ENCODE results near the gene LMF2. TPM values are rescaled to one million over a fixed set of nuclear protein-coding genes. Genes with fewer than 3 reads are reported as not detected.

Gene LMF2
- total RNA-seq, 3 donors from 2014 or later: 35.7 to 54.9 (median 39.5) TPM

DNA sequence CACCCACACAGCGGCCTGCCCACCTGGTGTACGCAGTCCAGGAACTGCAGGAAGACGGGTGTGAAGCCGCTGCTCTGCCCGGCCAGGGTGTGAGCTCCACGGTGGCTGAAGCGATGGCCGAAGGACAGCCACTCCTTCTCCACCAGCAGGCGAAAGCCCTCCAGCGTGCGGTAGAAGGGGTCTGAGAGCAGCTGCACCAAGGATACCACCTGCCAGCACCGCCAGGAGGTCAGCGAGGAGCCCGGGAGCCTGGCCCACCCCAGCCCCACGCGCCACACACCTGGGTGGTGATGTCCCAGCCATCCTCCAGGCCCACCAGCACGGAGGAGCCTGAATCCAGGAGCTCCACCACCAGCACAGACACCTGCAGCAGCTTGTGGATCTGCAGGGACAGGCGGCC is 52.3 kb downstream of the LMF2 start:
- peaks cover 14% of the 10 kb centered on the region for H3K36me3 ChIP-seq
- intact Hi-C loops (cut with DNase I; ENCODE audit: low total_unique reads): no loop called here
- no peak for TF ChIP-seq POLR2AphosphoS5 (IDR thresholded peaks at IDR 0.05)
- TF ChIP-seq, protein P1, sequence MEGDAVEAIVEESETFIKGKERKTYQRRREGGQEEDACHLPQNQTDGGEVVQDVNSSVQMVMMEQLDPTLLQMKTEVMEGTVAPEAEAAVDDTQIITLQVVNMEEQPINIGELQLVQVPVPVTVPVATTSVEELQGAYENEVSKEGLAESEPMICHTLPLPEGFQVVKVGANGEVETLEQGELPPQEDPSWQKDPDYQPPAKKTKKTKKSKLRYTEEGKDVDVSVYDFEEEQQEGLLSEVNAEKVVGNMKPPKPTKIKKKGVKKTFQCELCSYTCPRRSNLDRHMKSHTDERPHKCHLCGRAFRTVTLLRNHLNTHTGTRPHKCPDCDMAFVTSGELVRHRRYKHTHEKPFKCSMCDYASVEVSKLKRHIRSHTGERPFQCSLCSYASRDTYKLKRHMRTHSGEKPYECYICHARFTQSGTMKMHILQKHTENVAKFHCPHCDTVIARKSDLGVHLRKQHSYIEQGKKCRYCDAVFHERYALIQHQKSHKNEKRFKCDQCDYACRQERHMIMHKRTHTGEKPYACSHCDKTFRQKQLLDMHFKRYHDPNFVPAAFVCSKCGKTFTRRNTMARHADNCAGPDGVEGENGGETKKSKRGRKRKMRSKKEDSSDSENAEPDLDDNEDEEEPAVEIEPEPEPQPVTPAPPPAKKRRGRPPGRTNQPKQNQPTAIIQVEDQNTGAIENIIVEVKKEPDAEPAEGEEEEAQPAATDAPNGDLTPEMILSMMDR (IDR thresholded peaks at IDR 0.05): no peak

DNA sequence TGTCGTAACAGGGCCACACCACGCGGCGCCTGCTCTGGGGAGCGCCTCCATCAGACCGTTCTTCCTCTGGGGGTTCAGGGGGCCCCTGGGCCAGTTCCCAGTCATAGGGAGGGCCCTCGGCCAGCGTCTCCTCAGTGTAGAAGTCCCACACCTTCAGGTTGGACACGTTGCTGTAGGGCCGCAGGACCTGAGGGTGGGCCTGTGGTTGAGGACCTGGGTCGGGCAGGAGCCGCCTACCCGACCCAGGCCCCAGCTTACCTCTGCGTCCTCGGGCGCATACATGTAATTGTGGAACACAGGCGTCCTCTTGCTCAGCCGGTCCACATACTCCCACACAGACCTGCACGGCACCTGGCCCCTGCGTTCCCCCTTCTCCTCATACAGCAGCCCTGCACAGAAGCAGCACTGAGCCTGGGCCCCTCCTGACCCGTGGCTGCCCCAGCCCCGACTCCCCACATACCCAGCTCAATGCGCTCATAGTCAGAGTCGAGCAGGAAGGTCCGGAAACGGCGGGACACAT is 52.9 kb downstream of the LMF2 start:
- no peak overlapping the region for H3K27ac ChIP-seq
- no peak for DNase-seq (ENCODE audit: low spot score in 2 of 2)
- H3K27me3 ChIP-seq: no peaks in the 10 kb centered on the region
- H3K4me3 ChIP-seq: no peak overlapping the region
- intact Hi-C loops (cut with DNase I; ENCODE audit: low total_unique reads): no loop called here
- H3K4me1 ChIP-seq: no peaks in the 10 kb centered on the region
- TF ChIP-seq, protein P1 (IDR thresholded peaks at IDR 0.05): no peak
- TF ChIP-seq POLR2A (IDR thresholded peaks at IDR 0.05) (no peak), POLR2AphosphoS5 (IDR thresholded peaks at IDR 0.05) (no peak)
- H3K9me3 ChIP-seq: no peaks in the 10 kb centered on the region
- peaks cover 9% of the 10 kb centered on the region for H3K36me3 ChIP-seq

More for the DNA sequence above, 52.3 kb downstream of the LMF2 start:
- Histone ChIP-seq H3K4me1 (no peaks in the 10 kb centered on the region), H3K27ac (no peak overlapping the region), H3K9me3 (no peaks in the 10 kb centered on the region), H3K4me3 (no peak overlapping the region), H3K27me3 (no peaks in the 10 kb centered on the region)
- no peak for DNase-seq (ENCODE audit: low spot score in 2 of 2)

Other genes with a start within 250 kb of the LMF2 start
- gene MAPK12, start 246.0 kb downstream of the LMF2 start, total RNA-seq: 1 to 10 TPM; 3.8 to 9.8 (median 5.3) TPM
- 10 to 100 TPM in 2 of 3 donors, 1 to 10 TPM in 1; 5.7 to 16.5 (median 13.4) TPM for gene MAPK11, start 237.3 kb downstream of the LMF2 start, total RNA-seq
- 100 to 1,000 TPM in 2 of 3 donors, 10 to 100 TPM in 1; 79.0 to 137 (median 122) TPM for gene PLXNB2, start 200.1 kb downstream of the LMF2 start, total RNA-seq
- gene DENND6B, start 180.7 kb downstream of the LMF2 start, total RNA-seq: 1 to 10 TPM; 1.8 to 6.9 (median 5.4) TPM
- 10 to 100 TPM; 48.3 to 54.1 (median 49.5) TPM for gene PPP6R2, start 164.4 kb downstream of the LMF2 start, total RNA-seq
- gene SBF1, start 32.7 kb downstream of the LMF2 start, total RNA-seq: 10 to 100 TPM; 30.6 to 33.1 (median 30.6) TPM
- gene ADM2, start 26.2 kb downstream of the LMF2 start, total RNA-seq: under 1 TPM in 2 of 3 donors, not detected in 1; 0.59 to 0.98 TPM
- gene MIOX, start 20.8 kb downstream of the LMF2 start, total RNA-seq: not detected
- 10 to 100 TPM; 25.9 to 48.2 (median 43.0) TPM for gene NCAPH2, start 522 bp upstream of the LMF2 start, total RNA-seq
- 1 to 10 TPM; 1.9 to 6.6 (median 4.3) TPM for gene SCO2, start 17.9 kb upstream of the LMF2 start, total RNA-seq
- 100 to 1,000 TPM in 1 of 3 donors, 10 to 100 TPM in 2; 44.6 to 115 (median 82.9) TPM for gene TYMP, start 22.3 kb upstream of the LMF2 start, total RNA-seq
- gene KLHDC7B, start 38.2 kb upstream of the LMF2 start, total RNA-seq: under 1 TPM; 0.16 to 0.33 (median 0.29) TPM
- gene SYCE3, start 55.2 kb upstream of the LMF2 start, total RNA-seq: not detected
- 10 to 100 TPM; 13.6 to 40.0 (median 39.4) TPM for gene CPT1B, start 70.7 kb upstream of the LMF2 start, total RNA-seq
- 10 to 100 TPM; 53.9 to 77.6 (median 71.4) TPM for gene CHKB, start 75.1 kb upstream of the LMF2 start, total RNA-seq
- gene MAPK8IP2, start 93.1 kb upstream of the LMF2 start, total RNA-seq: 1 to 10 TPM; 1.9 to 2.2 (median 2.0) TPM
- 10 to 100 TPM; 23.8 to 39.0 (median 36.3) TPM for gene ARSA, start 120.5 kb upstream of the LMF2 start, total RNA-seq
- 10 to 100 TPM in 1 of 3 donors, 1 to 10 TPM in 2; 4.8 to 28.8 (median 5.9) TPM for gene SHANK3, start 165.1 kb upstream of the LMF2 start, total RNA-seq
- gene ACR, start 230.5 kb upstream of the LMF2 start, total RNA-seq: under 1 TPM in 2 of 3 donors, not detected in 1; 0.44 to 0.80 TPM

Measured in breast epithelium (tissue), 4 donors.